ENCODE measurements around the gene RNF213.

The RNF213 gene

DNA sequence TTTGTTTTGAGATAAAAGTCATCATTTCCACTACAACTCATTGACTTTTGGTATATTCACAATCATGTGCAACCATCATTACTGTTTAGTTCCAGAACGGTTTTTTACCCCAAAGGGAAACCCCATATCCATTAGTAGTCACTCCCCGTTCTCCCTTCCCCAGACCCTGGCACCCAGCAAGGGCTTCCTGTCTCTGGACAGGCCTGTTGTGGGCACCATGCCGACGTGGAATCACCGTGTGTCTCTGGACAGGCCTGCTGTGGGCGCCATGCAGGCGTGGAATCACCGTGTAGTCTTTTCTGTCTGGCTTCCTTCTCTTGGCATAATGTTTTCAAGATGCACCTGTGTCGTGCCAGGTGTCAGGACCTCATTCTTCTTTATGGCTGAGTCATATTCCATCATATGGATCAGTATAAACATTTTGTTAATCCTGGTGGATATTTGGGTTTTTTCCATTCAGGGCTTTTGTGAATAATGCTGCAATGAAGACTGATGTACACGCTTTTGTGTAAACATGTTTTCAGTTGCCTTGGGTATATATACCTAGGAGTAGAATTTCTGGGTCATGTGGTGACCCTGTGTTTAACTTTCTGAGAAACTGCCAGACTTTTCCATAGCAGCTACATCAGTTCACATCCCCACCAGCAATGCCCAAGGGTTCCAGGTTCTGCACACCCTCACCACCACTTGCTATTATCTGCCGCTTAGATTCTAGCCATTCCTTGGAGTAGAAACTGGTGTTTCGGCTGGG lies 173.4 kb downstream of the RNF213 start:
- no peak for DNase-seq (ENCODE audit: low spot score)

DNA sequence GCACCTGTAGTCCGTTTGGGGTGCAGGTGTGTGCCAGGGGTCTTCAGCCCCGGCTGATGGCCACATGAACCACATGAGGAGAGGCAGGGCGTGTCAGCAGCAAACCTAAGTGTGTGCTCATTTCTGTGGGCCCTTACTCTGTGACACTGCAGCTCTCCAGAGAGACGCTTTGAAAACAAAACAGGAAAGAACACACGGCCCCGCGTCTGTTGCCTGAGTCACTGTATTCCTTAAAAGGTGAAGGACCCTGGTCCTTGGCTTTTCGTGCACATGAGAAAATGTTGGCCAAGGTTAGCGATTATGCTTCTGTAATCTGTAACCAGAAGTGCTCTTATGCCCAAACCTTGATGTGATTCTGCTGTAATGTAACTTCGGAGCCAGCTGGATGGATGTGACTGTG lies 176.9 kb downstream of the RNF213 start:
- no peak for DNase-seq (ENCODE audit: low spot score)

DNA sequence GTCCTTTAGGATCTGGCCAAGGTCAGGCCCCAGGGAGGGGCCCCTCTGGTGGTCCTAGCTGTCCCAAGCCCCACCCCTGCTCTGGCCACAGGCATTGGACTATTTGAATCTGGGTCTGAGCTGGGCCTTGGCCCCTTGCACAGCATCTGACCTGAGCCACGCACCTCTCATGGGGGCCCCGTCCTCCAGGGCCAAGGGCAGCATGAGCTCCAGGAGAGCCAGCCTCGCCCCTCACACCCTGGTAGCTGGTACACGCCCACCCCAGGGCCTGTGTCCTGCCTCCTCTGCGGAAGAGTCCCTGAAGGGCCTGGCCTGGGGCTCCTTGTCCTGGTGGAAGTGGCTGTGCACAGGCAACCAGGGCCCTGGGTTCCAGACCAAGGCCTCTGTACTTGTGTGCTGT lies 178.2 kb downstream of the RNF213 start:
- no peak for DNase-seq (ENCODE audit: low spot score)

DNA sequence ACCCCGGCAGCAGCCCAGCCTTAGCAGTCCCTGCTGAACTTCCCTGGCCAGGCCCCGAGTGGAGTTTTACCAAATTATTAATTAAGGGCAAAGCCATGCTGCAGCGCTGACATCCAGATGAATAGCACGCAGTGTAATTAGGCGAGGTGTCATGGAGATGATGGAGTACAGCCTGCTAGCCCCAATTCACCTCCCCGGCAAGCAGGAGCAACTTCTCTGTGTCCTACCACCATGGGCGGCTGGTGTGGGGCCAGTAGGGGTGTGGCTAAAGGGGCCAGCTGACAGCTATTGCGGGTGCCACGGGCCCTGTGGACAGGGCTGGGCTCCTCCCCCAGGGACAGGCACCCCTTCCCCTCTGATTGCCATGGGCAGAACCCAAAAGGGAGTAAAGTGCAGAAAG lies 178.8 kb downstream of the RNF213 start:
- DNase-seq (ENCODE audit: low spot score), result no peak

DNA sequence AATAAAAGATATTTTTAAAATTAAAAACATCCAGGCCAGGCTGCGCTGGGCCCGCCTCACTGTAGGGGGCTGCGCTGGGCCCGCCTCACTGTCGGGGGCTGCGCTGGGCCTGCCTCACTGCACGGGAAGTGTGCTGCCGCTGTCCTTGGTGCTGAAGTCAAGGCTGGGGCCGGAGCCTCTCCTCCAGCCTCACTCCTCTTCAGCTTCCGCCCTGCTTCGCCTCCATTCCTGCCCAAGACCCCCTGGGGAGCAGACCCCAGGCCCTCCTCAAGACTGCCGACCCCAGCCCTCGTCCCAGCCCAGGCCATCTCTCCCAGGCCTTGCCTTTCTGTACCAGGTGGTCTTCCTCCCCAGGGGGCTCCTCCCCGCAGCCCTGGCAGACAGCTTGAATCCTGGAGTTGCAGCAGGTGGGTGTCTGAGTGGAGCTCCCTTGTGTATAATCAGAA lies 180.5 kb downstream of the RNF213 start:
- no peak for DNase-seq (ENCODE audit: low spot score)

DNA sequence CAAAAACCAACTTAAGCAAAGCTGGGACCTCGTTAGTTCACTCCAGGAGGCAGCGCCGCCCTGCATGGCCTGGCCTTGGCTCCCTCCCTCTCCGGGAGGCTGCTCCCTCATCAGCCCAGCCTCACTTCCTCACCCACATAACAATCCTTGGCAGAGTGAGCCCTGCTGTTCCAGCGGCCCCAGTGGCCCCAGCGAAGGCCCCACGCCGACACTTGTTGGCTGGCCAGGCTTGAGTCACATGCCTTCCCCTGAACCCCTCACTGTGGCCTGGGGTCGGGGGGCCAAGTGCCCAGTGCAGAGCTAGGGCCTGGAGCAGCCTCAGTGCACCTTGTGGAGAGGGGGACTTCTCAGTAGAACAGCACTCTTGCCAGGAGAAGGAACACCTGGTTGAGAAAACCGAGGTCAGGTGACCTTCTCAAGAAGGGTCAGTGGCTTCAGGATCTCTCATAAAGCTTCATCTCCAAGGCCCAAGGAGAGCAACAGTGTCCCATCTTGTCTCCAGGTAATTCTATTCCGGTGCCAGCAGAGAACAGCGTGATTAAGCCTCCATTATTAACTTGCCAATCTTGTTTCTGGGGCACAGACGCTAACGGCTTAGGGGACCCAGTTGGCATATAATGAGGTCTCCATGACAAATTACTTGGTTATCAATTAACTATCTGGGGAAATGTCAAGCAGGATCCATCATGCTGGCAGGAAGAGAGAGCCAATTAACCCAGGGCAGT lies 181.1 kb downstream of the RNF213 start:
- DNase-seq (ENCODE audit: low spot score), result no peak

DNA sequence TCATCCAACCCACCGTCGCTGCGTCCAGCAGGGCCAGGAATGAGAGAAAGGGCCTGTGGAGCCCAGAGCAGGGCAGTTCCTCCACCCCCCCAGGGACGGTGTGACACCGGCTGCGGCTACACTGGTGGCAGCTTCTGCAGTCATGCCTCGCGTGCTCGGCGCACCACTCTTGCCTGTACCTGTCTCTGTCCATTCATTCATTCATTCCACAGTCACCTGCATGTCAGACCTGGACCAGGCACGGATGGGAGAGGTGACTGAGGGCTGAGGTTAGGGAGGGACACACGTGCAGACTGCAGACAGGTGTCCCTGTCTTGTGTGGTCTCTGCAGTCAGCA lies 181.6 kb downstream of the RNF213 start:
- no peak for DNase-seq (ENCODE audit: low spot score)

DNA sequence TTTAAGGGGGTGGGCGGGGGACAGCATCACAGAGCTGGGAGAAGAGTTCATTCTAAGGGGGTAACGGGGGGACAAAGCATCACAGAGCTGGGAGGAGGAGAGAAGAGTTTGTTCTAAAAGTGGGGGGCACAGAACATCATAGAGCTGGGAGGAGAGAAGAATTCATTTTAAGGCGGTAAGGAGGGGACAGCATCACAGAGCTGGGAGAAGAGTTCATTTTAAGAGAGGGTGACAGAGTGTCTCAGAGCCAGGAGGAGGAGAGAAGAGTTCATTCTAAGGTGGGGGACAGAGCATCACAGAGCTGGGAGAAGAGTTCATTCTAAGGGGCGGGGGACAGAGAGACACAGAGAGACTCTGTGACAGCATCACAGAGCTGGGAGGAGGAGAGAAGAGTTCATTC lies 182.1 kb downstream of the RNF213 start:
- DNase-seq (ENCODE audit: low spot score), result no peak

DNA sequence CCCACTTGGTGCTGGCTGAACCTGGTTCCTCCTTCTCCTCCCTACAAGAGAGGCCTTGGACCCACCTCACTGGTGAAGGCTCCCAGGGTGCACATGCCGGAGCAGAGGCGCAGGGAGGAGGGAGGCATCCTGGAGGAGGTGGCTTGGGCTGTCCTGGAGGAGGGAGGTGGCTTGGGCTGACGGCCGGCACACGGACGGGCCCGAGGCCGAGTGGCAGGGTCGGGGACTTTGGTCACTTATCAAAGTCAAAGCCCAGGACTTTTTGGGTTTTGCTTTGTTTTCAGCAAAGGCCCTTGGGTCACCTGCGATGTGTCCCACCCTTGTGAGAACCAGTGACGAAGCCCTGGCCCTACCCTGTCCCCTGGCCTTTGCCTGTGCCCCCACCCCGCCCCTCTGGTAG lies 182.8 kb downstream of the RNF213 start:
- no peak for DNase-seq (ENCODE audit: low spot score)

DNA sequence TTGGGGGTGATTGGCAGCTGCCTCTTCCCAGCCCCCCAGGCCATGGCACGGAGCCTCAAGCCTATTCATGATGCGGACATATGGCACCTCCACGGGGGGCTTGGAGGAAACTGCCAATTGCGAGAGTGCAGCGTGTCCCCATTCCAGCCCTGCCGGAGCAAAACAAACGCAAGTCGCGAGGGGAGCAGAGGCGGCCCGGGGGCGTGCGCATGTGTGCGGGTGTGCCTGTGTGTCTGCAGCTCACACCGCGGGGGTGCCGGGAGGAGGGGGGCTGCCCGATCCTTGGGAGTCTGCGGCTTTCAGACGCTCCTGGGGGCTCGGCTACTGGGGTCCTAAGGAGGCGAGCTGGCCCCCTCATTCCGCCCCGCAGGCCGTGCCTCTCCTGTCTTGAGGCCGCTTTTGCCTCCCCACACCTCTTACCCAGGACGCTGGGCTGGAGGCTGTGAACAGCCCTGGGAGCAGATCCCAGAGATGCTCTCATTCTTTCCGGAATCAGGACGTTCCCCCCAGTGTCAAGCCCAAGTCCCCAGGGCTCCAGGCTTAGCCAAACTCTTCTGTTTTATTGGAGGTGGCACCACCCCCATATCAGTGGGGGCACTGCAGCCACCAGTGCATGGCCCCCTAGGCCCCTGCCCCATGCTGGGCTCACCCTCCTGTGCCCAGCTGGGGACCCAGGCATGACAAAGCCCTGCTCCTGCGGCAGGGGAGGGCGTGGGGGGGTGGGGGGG lies 183.4 kb downstream of the RNF213 start:
- DNase-seq (ENCODE audit: low spot score), result no peak

DNA sequence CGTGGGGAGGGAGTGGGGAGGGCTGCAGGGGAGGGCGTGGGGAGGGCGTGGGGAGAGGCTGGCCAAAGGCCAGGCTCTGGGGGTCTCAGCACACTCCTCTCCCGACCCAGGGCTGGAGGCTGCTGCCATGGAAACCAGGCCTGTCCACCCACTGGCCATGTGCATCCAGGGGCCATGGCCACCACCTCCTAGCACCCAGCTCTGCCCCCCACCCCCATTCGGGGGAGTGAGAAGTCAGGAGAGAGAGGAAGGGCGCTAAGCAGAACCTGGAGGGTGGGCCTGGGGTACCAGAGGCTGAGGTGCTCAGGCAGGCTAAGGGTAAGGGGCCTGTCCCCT lies 184.0 kb downstream of the RNF213 start:
- no peak for DNase-seq (ENCODE audit: low spot score)

DNA sequence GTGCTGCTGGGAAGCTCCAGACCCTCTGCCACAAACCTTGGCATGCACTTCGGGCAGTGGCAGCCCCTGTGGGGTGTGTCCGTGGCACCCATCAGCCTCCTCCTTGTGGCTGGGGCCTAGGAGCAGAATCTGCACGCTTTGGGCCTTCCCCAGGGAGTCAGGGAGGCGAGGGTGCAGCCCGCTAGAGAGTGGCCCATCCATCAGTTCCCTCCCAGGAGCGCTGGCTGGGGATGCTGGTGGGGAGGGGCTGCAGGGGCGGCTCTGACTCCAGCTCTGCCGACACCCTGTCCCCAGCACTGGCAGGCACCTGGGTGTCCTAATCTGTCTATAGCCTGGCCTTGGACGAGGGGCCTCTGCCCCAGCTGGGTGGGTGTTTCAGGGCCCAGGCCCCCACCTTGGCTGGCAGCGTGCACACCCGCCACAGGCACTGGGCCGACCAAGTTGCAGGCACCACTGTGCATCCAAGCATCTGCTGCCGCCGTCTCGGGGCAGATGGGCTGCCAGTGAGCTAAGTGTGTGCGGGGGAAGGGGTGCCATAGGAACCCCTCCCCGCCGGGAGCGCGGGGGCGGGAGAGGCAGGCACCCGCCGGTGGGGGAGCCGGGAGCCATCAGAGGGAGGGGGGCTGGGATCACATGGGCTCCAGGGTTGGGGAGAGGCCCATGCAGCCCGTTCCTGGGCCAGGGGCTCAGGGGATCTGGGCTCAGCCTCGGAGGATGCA lies 184.5 kb downstream of the RNF213 start:
- DNase-seq (ENCODE audit: low spot score), result no peak

DNA sequence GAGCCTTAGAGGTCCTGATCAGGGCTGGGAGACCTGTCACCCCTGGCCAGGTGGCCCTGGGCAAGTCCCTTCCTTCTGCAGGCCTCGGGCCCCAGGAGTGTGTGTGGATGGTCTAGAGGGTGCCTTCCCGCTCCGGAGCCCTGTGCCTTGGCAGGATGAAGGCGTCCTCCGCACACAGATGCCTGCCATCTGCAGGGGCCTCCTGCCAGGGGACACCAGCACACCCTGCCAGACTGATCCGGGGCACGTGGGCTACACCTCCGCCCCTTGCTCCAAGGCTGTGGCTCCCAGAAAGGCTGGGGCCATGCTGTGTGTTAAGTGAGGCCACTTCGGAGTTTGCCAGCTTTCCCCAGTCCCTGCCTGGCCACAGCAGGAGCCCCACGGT lies 185.1 kb downstream of the RNF213 start:
- DNase-seq (ENCODE audit: low spot score), result no peak

DNA sequence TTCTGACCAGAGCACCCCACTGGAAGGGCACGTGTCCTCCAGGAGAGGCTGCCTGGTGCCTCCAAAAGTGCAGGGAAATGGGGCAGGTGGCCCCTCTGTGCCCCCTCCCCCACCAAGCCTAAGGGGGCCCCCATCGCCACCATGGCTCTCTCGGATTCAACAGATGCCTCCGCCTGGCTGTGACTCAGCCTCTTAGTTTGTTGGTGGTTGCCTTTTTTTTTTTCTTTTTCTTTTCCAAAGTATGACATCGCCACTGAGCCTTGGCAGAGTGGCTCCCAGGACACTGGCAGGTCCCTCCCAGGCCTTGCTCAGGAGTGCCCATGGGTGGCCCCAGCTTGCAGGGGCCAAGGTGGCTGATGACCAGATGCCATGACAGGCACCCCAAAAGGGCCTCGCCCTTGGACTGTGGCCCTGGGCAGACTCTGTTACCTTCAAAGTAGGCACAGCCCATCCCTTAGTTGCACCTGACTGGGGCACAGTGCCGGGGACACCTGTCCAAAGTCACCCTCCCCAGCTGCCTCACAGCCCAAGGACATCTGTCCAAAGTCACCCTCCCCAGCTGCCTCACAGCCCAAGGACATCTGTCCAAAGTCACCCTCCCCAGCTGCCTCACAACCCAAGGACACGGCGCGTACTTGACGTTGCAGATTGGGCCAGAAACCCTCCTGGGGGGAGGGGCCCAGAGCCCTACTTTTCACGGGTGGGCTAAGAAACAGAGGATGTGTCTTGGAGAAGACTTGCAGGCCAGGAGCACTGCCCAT lies 186.2 kb downstream of the RNF213 start:
- no peak for DNase-seq (ENCODE audit: low spot score)

DNA sequence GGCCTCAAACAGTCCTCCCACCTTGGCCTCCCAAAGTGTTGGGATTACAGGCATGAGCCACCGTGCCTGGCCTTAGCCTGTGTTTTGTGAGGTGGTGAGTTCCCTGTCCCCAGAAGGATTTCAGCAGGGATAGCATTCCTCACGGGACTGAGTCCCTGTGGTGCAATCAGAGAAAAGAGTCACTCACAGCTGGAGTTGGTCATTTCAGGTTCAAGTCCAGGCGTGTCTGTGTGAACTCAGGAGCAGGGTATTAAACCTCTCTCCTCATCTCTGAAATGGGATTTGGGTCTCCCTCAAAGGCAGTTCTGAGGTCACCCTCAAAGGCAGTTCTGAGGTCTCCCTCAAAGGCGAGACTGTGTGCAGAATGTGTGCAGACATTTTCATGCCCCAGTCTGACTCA lies 187.1 kb downstream of the RNF213 start:
- DNase-seq (ENCODE audit: low spot score), result no peak
